OCI-LY7 (cell line): ENCODE results near the gene ACACB. TPM values are rescaled to one million over a fixed set of nuclear protein-coding genes. Genes with fewer than 3 reads are reported as not detected.

Source experiments
- BruUV-seq: library from RNA; stranded (reverse); fragments of 400-500 nt; replicated peaks from 2 replicates; lab custom pipeline; 2021; lab: Mats Ljungman, UMichigan
- CTCF ChIA-PET: fragments of 300-600 bp; sonication (Branson Sonifier 250); formaldehyde crosslinking; loops from one replicate; lab custom pipeline; 2022; ENCODE audit warnings: antibody characterized with exemption; ENCODE audit not compliant: unreplicated experiment; lab: Charles Lee
- POLR2A ChIA-PET: fragments of 300-600 bp; sonication (Branson Sonifier 250); formaldehyde crosslinking; loops from one replicate; lab custom pipeline; 2022; ENCODE audit warnings: antibody characterized with exemption; lab: Charles Lee
- DNase-seq: peaks from one replicate; pipeline ENCODE4 v3.0.0-alpha.2; 2015; ENCODE audit warnings: low spot score
- H2AFZ ChIP-seq: fragments of 200-600 bp; sonication (generic), shearing (Covaris generic); 2 replicates; pipeline ENCODE4 v1.6.1; 2014; ENCODE audit warnings: mild to moderate bottlenecking, antibody characterized with exemption, low read length, moderate library complexity
- H3K27ac ChIP-seq: fragments of 200-600 bp; sonication (generic); 2 replicates; pipeline ENCODE4 v1.5.1; 2014; ENCODE audit warnings: mixed run types, low read depth, mild to moderate bottlenecking, moderate library complexity, low read length, inconsistent platforms; ENCODE audit not compliant: poor library complexity, severe bottlenecking
- H3K36me3 ChIP-seq: fragments of 200-600 bp; sonication (generic); 2 replicates; pipeline ENCODE4 v1.6.1; 2014; ENCODE audit warnings: mild to moderate bottlenecking, antibody characterized with exemption, low read length, moderate library complexity, mixed read lengths; ENCODE audit not compliant: insufficient read depth
- H3K4me1 ChIP-seq: fragments of 200-600 bp; sonication (generic); 2 replicates; pipeline ENCODE4 v1.5.1; 2014; ENCODE audit warnings: mild to moderate bottlenecking, low read length; ENCODE audit not compliant: insufficient read depth, poor library complexity, severe bottlenecking
- H3K4me2 ChIP-seq: fragments of 200-600 bp; sonication (generic); 2 replicates; pipeline ENCODE4 v1.6.1; 2014; ENCODE audit warnings: mild to moderate bottlenecking, low read length
- H3K4me3 ChIP-seq: fragments of 200-600 bp; sonication (generic); 2 replicates; pipeline ENCODE4 v1.5.1; 2014; ENCODE audit warnings: mild to moderate bottlenecking, low read depth, low read length; ENCODE audit not compliant: poor library complexity, severe bottlenecking
- H3K79me2 ChIP-seq: fragments of 200-600 bp; sonication (generic); 2 replicates; pipeline ENCODE4 v1.6.1; 2016; ENCODE audit warnings: low read depth, mild to moderate bottlenecking, low read length, moderate library complexity, mixed read lengths; ENCODE audit not compliant: insufficient read depth
- H3K9me2 ChIP-seq: fragments of 200-600 bp; sonication (generic); 2 replicates; pipeline ENCODE4 v1.6.1; 2016; ENCODE audit warnings: mild to moderate bottlenecking, low read length, mixed read lengths; ENCODE audit not compliant: insufficient read depth
- H3K9me3 ChIP-seq: fragments of 200-600 bp; sonication (generic); 2 replicates; pipeline ENCODE4 v1.6.1; 2014; ENCODE audit warnings: mild to moderate bottlenecking, mixed run types, low read length, mixed read lengths
- H4K20me1 ChIP-seq: fragments of 200-600 bp; sonication (generic); 2 replicates; pipeline ENCODE4 v1.6.1; 2014; ENCODE audit warnings: mild to moderate bottlenecking, antibody characterized with exemption, low read length, moderate library complexity, mixed read lengths; ENCODE audit not compliant: insufficient read depth
- EZH2phosphoT487 ChIP-seq: fragments of 200-600 bp; sonication (generic); IDR thresholded peaks from 2 replicates; pipeline ENCODE4 v1.6.1; 2018; ENCODE audit warnings: low read depth, borderline replicate concordance, mild to moderate bottlenecking, mixed run types, antibody characterized with exemption, low read length, moderate library complexity, mixed read lengths
- intact Hi-C: fragments of 100-400 bp; cut with micrococcal nuclease; formaldehyde crosslinking; loops from one replicate; pipeline ENCODE4 v1.10.0; 2022; ENCODE audit not compliant: unreplicated experiment
- total RNA-seq, 2 experiments: library from RNA; depleted of rRNA in 1 of 2; stranded (reverse); fragments of >200 nt in 1 of 2; shearing (Covaris generic) in 1 of 2; gene quantifications; 2 replicates each; pipeline ENCODE4 v1.2.3, GENCODE V29; 2014 to 2022
- TF ChIP-seq, protein P1 (sequence below): fragments of 200-600 bp; sonication (generic); conservative IDR thresholded peaks from 2 replicates; pipeline ENCODE4 v1.5.1; 2014; ENCODE audit warnings: mild to moderate bottlenecking, antibody characterized with exemption, low read length, moderate library complexity, mixed read lengths

The ACACB gene
- total RNA-seq, 2 experiments from 2014 or later: 19.7 to 45.1 TPM

GRCh38 chr12:109278912-109279311 is 162.5 kb downstream of the ACACB start:
- intact Hi-C loops: no loop called here
- Histone ChIP-seq H3K9me3 (no peaks in the 10 kb centered on the region), H3K4me2 (no peak overlapping the region), H3K4me3 (no peak overlapping the region), H3K4me1 (peaks cover 7% of the 10 kb centered on the region), H2AFZ (no peak overlapping the region), H3K36me3 (no peaks in the 10 kb centered on the region), H3K9me2 (no peaks in the 10 kb centered on the region), H4K20me1 (no peaks in the 10 kb centered on the region), H3K27ac (no peak overlapping the region), H3K79me2 (no peaks in the 10 kb centered on the region)
- ChIA-PET POLR2A (no interaction called here), CTCF (no interaction called here)
- DNase-seq: no peak
- BruUV-seq: no TSS peak
- TF ChIP-seq, protein P1, sequence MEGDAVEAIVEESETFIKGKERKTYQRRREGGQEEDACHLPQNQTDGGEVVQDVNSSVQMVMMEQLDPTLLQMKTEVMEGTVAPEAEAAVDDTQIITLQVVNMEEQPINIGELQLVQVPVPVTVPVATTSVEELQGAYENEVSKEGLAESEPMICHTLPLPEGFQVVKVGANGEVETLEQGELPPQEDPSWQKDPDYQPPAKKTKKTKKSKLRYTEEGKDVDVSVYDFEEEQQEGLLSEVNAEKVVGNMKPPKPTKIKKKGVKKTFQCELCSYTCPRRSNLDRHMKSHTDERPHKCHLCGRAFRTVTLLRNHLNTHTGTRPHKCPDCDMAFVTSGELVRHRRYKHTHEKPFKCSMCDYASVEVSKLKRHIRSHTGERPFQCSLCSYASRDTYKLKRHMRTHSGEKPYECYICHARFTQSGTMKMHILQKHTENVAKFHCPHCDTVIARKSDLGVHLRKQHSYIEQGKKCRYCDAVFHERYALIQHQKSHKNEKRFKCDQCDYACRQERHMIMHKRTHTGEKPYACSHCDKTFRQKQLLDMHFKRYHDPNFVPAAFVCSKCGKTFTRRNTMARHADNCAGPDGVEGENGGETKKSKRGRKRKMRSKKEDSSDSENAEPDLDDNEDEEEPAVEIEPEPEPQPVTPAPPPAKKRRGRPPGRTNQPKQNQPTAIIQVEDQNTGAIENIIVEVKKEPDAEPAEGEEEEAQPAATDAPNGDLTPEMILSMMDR: no peak
- TF ChIP-seq EZH2phosphoT487: no peak

DNA sequence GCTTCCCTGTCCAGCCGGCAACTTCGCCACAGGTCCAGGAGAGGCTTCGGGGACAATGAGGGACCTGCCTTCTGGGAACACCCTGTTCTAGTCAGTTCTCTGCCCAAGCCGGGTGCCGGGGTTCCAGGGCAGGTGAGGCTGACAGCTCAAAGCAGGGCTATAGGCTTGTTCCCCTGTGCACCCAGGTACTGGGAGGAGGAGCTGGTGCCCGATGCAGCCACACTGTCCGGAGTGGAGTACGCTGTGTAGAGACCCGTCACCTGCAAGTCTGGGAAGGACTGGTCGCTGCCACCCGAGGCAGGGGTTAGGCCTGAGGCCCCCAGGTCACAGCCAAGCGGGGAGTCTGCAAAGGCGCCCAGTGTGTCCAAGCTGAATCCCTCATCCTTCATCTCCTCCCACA is 163.1 kb downstream of the ACACB start:
- Histone ChIP-seq H3K9me2 (no peaks in the 10 kb centered on the region), H3K36me3 (no peaks in the 10 kb centered on the region), H4K20me1 (no peaks in the 10 kb centered on the region), H3K27ac (no peak overlapping the region), H3K4me3 (no peak overlapping the region), H3K4me2 (no peak overlapping the region), H2AFZ (no peak overlapping the region), H3K9me3 (no peaks in the 10 kb centered on the region), H3K79me2 (no peaks in the 10 kb centered on the region), H3K4me1 (peaks cover 7% of the 10 kb centered on the region)
- ChIA-PET CTCF (no interaction called here), POLR2A (interaction anchor here (0.7 kb wide), 1 partner anchor 274 kb away, joined by 4 read pairs; no protein-coding TSS in a partner anchor)
- intact Hi-C loops: no loop called here
- BruUV-seq: no TSS peak
- TF ChIP-seq, protein P1: no peak
- TF ChIP-seq EZH2phosphoT487: no peak
- DNase-seq: no peak

DNA sequence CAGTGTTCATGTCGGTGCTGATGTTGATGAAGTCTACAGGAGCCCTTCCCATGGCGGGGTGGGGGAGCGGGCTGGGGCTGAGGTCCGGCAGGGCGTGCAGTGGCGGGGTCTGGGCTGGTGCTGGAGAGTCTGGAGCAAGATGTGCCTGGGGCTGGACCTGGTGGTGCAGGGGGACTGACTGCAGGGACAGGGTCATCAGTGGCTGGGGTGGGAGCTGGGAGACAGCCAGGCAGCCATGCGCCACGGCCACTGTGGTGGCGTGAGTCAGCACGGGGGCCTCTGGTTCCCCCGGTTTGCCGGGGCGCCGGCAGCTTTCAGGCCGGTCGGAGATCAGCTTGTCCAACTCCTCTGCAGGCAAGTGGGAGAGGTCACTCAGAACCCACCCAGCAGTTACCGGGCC is 165.1 kb downstream of the ACACB start:
- no TSS peak for BruUV-seq
- Histone ChIP-seq H3K36me3 (no peaks in the 10 kb centered on the region), H3K27ac (no peak overlapping the region), H3K4me2 (no peak overlapping the region), H2AFZ (no peak overlapping the region), H4K20me1 (no peaks in the 10 kb centered on the region), H3K9me3 (no peaks in the 10 kb centered on the region), H3K9me2 (no peaks in the 10 kb centered on the region), H3K79me2 (no peaks in the 10 kb centered on the region), H3K4me3 (no peak overlapping the region), H3K4me1 (peaks cover 5% of the 10 kb centered on the region)
- DNase-seq: no peak
- no peak for TF ChIP-seq EZH2phosphoT487
- TF ChIP-seq, protein P1: no peak
- CTCF ChIA-PET: no interaction called here
- intact Hi-C loops: no loop called here
- POLR2A ChIA-PET: no interaction called here
